ENCODE results near the gene LDHD. TPM values are rescaled to one million over a fixed set of nuclear protein-coding genes. Genes with fewer than 3 reads are reported as not detected.

LDHD gene
- 15.0 TPM for total RNA-seq

GRCh38 chr16:75116081-75116910 lies at the start of gene LDHD:
LDHD (minus strand) TSS chr16:75116780; CDS start chr16:75116720, 60 bp downstream.

DNA sequence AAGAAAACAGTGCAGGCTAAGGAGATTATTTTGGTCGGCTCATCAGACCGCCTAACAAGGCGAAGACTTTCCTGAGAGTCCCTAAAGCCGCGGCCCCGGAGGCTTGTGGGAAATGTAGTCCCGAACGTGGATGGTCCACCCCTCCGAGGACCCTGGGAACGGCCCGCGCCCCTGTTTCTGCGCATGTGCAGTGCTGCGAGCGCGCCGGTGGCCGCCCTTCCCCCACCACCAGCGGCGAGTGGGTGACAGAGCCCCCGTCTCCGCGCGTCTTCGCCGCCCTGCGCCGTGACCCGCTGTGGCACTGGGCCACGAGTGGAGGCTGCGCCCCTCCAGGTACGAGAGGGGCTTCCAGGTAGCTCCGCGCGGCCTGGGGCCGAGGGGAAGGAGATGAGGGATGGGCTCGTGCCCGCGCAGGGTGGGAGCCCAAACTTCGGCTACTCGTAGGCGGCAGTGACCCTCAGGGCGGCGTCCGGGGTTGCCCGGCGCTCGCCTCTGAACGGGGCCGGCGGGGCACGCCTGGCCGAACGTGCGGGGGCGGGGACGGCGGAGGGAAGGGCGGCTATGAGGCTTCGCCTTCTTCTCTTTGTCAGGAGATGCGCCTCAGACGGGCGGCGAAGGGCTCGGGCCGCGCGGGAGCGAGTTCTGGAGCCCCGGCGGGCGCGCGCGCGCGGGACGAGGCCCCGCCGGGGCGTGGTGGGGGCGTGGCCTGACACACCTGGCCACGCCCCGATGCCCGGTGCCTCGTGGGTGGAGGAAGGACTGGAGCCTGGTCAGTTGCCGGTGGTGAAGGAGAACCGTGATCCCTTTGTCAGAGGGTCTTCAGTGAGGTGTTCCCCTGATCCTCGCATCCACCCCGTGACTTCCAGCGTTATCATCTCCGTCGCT lies 32.0 kb upstream of the LDHD start, which contains the start of gene ZFP1:
ZFP1 (plus strand) TSS at position 214 of the 885 bp plus-strand sequence. CDS start 4,428 bp downstream, outside the sequence.

Other genes starting within 250 kb of the LDHD start
- gene WDR59, start 131.7 kb downstream of the LDHD start, total RNA-seq: 49.9 TPM
- 23.9 TPM for gene ZNRF1, start 117.8 kb downstream of the LDHD start, total RNA-seq
- 20.3 TPM for gene ZFP1, start 31.7 kb upstream of the LDHD start, total RNA-seq
- gene CTRB2, start 90.4 kb upstream of the LDHD start, total RNA-seq: not detected
- not detected for gene CTRB1, start 102.2 kb upstream of the LDHD start, total RNA-seq
- 77.0 TPM for gene BCAR1, start 134.8 kb upstream of the LDHD start, total RNA-seq

Measured in metanephros (tissue), 1 donor.